DMS114 treated with DMSO at 0.1 percent for 48 hours (cell line): ENCODE data around the gene ELAVL2.

Source experiments
- DNase-seq: peaks from one replicate; lab custom pipeline; 2025; ENCODE audit not compliant: unreplicated experiment; lab: John Stamatoyannopoulos, UW

Gene ELAVL2

GRCh38 chr9:23821375-23822181 is 4.5 kb downstream of the ELAVL2 start:
- DNase-seq: no peak

GRCh38 chr9:23820451-23821374 is 5.3 kb downstream of the ELAVL2 start:
- DNase-seq: no peak

GRCh38 chr9:23819403-23819802 is 6.6 kb downstream of the ELAVL2 start:
- no peak for DNase-seq

- DNase-seq: no peak
These were observed 11.8 kb downstream of the ELAVL2 start for GRCh38 chr9:23814243-23814642.

GRCh38 chr9:23812673-23813072 is 13.4 kb downstream of the ELAVL2 start:
- DNase-seq: no peak

- no peak for DNase-seq
These were observed 14.4 kb downstream of the ELAVL2 start for GRCh38 chr9:23811633-23812032.

GRCh38 chr9:23803216-23803615 is 22.8 kb downstream of the ELAVL2 start:
- DNase-seq: no peak

GRCh38 chr9:23801523-23801922 is 24.5 kb downstream of the ELAVL2 start:
- DNase-seq: no peak

- no peak for DNase-seq
These were observed 26.5 kb downstream of the ELAVL2 start for GRCh38 chr9:23799521-23799920.

GRCh38 chr9:23798325-23798724 is 27.7 kb downstream of the ELAVL2 start:
- DNase-seq: no peak

- no peak for DNase-seq
These were observed 29.8 kb downstream of the ELAVL2 start for GRCh38 chr9:23796209-23796608.

- DNase-seq: no peak
These were observed 35.4 kb downstream of the ELAVL2 start for GRCh38 chr9:23790351-23791260.

GRCh38 chr9:23789529-23790254 is 36.3 kb downstream of the ELAVL2 start:
- no peak for DNase-seq

GRCh38 chr9:23784962-23785361 is 41.1 kb downstream of the ELAVL2 start:
- DNase-seq: no peak

GRCh38 chr9:23783509-23783908 is 42.5 kb downstream of the ELAVL2 start:
- DNase-seq: no peak

- DNase-seq: no peak
These were observed 46.8 kb downstream of the ELAVL2 start for GRCh38 chr9:23779220-23779619.

GRCh38 chr9:23777328-23777727 is 48.7 kb downstream of the ELAVL2 start:
- no peak for DNase-seq

- DNase-seq: no peak
These were observed 50.5 kb downstream of the ELAVL2 start for GRCh38 chr9:23775549-23775948.

GRCh38 chr9:23774266-23774665 is 51.8 kb downstream of the ELAVL2 start:
- no peak for DNase-seq

- no peak for DNase-seq
These were observed 53.7 kb downstream of the ELAVL2 start for GRCh38 chr9:23772385-23772783.
